Measurements from ENCODE around the gene RAB23. TPM values are rescaled to one million over a fixed set of nuclear protein-coding genes. Genes with fewer than 3 reads are reported as not detected.

The RAB23 gene
- total and polyA plus RNA-seq, 9 of the 15 experiments (the other 6 are each of a cell fraction or from before 2014, with no cell fraction given), result 3.4 to 18.0 (median 9.4) TPM

- TF ChIP-seq U2AF1 (optimal IDR thresholded peaks at IDR 0.05; ENCODE audit: low read depth, low read length), result peak; percentile 90
- TF ChIP-seq CHAMP1 (IDR thresholded peaks at IDR 0.05), result no peak
- no peak for TF ChIP-seq PPARD (CRISPR knock-in tag; IDR thresholded peaks at IDR 0.05)
- TF ChIP-seq ZBTB1 (CRISPR knock-in tag; IDR thresholded peaks at IDR 0.05; ENCODE audit: borderline replicate concordance, low read depth), result peak; percentile 68; the same call in 1 of the 2 replicates
- no peak for TF ChIP-seq ATF2 (CRISPR knock-in tag; IDR thresholded peaks at IDR 0.05)
- 0 out of 2 replicates have a peak, but pooled peaks have one; percentile 14 for TF ChIP-seq MECOM (CRISPR knock-in tag; IDR thresholded peaks at IDR 0.05)
- no peak for TF ChIP-seq RBM25 (IDR thresholded peaks at IDR 0.05; ENCODE audit: low read depth, low read length, severe bottlenecking)
- no peak for TF ChIP-seq NFE2L1 (tag; IDR thresholded peaks at IDR 0.05; ENCODE audit: borderline replicate concordance, low read depth)
- no peak for TF ChIP-seq HDAC3 (IDR thresholded peaks at IDR 0.05; ENCODE audit: borderline replicate concordance, partially characterized antibody)
- TF ChIP-seq NR3C1 (CRISPR knock-in tag; IDR thresholded peaks at IDR 0.05), result no peak
- TF ChIP-seq PHF21A (IDR thresholded peaks at IDR 0.05; ENCODE audit: borderline replicate concordance, low read depth), result no peak
- no peak for TF ChIP-seq FOXK1 (CRISPR knock-in tag; IDR thresholded peaks at IDR 0.05; ENCODE audit: borderline replicate concordance)
- no peak for TF ChIP-seq E2F4 (CRISPR knock-in tag; IDR thresholded peaks at IDR 0.05; ENCODE audit: low read depth)
- TF ChIP-seq TAF15 (IDR thresholded peaks at IDR 0.05; ENCODE audit: low read depth, low read length), result no peak
- 0 out of 2 replicates have a peak, but pooled peaks have one; percentile 74 for TF ChIP-seq NR2F6 (CRISPR knock-in tag; IDR thresholded peaks at IDR 0.05)
- TF ChIP-seq SMARCE1 (IDR thresholded peaks at IDR 0.05), result no peak
- peak; percentile 81; the same call in 1 of the 2 replicates for TF ChIP-seq MTA3 (IDR thresholded peaks at IDR 0.05; ENCODE audit: borderline replicate concordance)
- TF ChIP-seq PKNOX1 (IDR thresholded peaks at IDR 0.05), result 0 out of 2 replicates have a peak, but pooled peaks have one; percentile 44
- no peak; the same call in 1 of the 2 replicates for TF ChIP-seq CHD2 (IDR thresholded peaks at IDR 0.05; ENCODE audit: low read depth, low read length)
- TF ChIP-seq DNMT1 (IDR thresholded peaks at IDR 0.05), result no peak
- no peak for TF ChIP-seq BRD9 (IDR thresholded peaks at IDR 0.05; ENCODE audit: low read depth, partially characterized antibody)
- TF ChIP-seq NFIX (CRISPR knock-in tag; IDR thresholded peaks at IDR 0.05; ENCODE audit: low read depth), result no peak
- peak; percentile 62 for TF ChIP-seq RNF2 (IDR thresholded peaks at IDR 0.05)
These were observed 49.7 kb downstream of the RAB23 start, which contains the start of gene BAG2 (continued) for GRCh38 chr6:57172136-57173055.

Measured in K562 (cell line).